Tibial artery (tissue), 4 donors: ENCODE measurements around the gene SORCS2.

Source experiments
- DNase-seq, 2 donors: peaks; one replicate each; pipeline ENCODE4 v3.0.0-alpha.2; 2019
- H3K27ac ChIP-seq, 2 donors: fragments of 200-600 bp; sonication (generic) in 1 of 2; 1 replicate in 1 of 2; 2 replicates in 1 of 2; pipeline ENCODE4 v1.5.1; 2018 to 2019; ENCODE audit warnings: mild to moderate bottlenecking in 1 of 2
- H3K27me3 ChIP-seq, 2 donors: fragments of 200-600 bp; sonication (generic) in 1 of 2; one replicate each; pipeline versions ENCODE4 v1.5.1 to v1.6.0; 2016 to 2019
- H3K36me3 ChIP-seq, 3 donors: fragments of 200-600 bp; sonication (generic) in 2 of 3; one replicate each; pipeline ENCODE4 v1.5.1; 2016 to 2019; ENCODE audit warnings: mild to moderate bottlenecking in 2 of 3
- H3K4me1 ChIP-seq, 4 donors: fragments of 200-600 bp; sonication (generic) in 2 of 4; 1 replicate in 3 of 4; 2 replicates in 1 of 4; pipeline ENCODE4 v1.5.1; 2016 to 2019
- H3K4me3 ChIP-seq, 2 donors: fragments of 200-600 bp; sonication (generic) in 1 of 2; 1 replicate in 1 of 2; 2 replicates in 1 of 2; pipeline ENCODE4 v1.5.1; 2018 to 2019; ENCODE audit warnings: mild to moderate bottlenecking in 2 of 2
- H3K9me3 ChIP-seq, 3 donors: fragments of 200-600 bp; sonication (generic) in 1 of 3; one replicate each; pipeline ENCODE4 v1.5.1; 2016 to 2019
- intact Hi-C: fragments of 100-400 bp; cut with DNase I; formaldehyde crosslinking; loops from one replicate; pipeline ENCODE4 v1.15.0; 2023; ENCODE audit warnings: low total_unique reads
- TF ChIP-seq, protein P1 (sequence below), 2 experiments: fragments of 200-600 bp in 1 of 2; fragments of 450-650 bp in 1 of 2; IDR thresholded peaks; one replicate each; pipeline ENCODE4 v1.5.1; 2017 to 2019; ENCODE audit warnings: antibody characterized with exemption in 2 of 2, mild to moderate bottlenecking in 1 of 2, moderate library complexity in 1 of 2

Gene SORCS2

DNA sequence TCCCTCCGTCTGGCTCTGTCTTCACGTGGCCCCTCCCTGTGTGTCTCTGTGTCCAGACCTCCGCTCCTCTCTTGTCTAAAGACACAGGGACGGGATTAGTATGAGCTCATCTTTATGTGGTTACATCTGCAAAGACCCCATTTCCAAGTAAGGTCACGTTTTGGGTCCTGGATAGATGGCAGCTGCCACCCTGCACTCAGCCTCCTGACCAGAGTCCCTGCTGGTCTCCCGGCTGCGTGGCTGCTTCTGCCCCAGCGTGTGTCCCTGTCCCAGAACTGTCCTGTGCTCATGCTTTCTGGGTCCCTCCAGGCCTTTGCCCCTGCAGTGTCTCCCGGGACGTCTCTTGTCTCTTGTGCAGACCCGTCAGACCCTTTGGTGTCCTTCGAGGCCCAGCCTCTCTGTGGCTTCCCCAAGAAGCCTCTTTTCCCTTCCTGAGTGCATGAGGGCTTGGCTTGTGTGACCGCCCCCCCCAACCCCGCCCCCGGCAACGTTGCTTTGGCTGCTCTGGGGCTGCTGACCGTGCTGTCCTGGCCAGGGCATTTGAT, 135.1 kb downstream of the SORCS2 start:
- peaks cover 0 to 13% (median 10%) of the 10 kb centered on the region in 4 donors for H3K4me1 ChIP-seq
- no peak overlapping the region for H3K4me3 ChIP-seq
- H3K27ac ChIP-seq = no peak overlapping the region
- TF ChIP-seq, protein P1, sequence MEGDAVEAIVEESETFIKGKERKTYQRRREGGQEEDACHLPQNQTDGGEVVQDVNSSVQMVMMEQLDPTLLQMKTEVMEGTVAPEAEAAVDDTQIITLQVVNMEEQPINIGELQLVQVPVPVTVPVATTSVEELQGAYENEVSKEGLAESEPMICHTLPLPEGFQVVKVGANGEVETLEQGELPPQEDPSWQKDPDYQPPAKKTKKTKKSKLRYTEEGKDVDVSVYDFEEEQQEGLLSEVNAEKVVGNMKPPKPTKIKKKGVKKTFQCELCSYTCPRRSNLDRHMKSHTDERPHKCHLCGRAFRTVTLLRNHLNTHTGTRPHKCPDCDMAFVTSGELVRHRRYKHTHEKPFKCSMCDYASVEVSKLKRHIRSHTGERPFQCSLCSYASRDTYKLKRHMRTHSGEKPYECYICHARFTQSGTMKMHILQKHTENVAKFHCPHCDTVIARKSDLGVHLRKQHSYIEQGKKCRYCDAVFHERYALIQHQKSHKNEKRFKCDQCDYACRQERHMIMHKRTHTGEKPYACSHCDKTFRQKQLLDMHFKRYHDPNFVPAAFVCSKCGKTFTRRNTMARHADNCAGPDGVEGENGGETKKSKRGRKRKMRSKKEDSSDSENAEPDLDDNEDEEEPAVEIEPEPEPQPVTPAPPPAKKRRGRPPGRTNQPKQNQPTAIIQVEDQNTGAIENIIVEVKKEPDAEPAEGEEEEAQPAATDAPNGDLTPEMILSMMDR (IDR thresholded peaks at IDR 0.05) = no peak
- no peaks in the 10 kb centered on the region for H3K9me3 ChIP-seq
- no peaks in the 10 kb centered on the region for H3K27me3 ChIP-seq
- intact Hi-C loops = no loop called here
- H3K36me3 ChIP-seq = no peaks in the 10 kb centered on the region
- DNase-seq = peak in 1 of 2 donors; percentile 62

DNA sequence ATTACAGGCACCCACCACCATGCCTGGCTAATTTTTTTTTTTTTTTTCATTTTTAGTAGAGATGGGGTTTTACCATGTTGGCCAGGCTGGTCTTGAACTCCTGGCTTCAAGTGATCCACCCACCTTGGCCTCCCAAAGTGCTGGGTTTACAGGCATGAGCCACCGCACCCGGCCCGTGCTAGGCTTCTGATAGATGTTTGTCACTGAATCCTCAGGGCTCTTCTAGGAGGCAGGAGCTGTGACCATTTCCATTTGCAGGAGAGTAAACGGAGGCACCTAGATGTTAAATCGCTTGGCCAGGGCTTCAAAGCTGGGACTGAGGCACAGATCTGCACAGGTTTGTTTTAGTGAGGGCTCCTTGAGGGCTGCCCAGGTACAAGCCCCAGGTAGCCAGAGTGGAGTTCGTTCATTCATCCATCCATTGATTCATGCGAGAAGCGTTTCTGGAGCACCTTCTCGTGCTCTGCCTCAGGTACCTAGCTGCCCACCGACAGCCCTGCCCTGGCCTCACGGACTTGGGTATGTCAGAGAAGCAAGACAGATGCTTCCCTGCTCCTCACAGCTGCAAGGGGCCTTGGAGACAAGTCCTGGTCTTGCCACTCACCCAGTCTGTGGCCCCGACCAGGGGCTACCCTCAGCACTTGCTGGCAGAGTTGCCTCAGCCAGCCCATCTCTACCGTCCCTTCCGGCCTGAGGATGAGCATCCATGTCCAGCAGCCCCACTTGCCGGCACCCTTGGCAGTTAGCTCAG, 136.0 kb downstream of the SORCS2 start:
- peak in 1 of 2 donors; percentile 39 for DNase-seq
- H3K4me3 ChIP-seq = no peak overlapping the region
- H3K4me1 ChIP-seq = peaks cover 0 to 13% (median 10%) of the 10 kb centered on the region in 4 donors
- TF ChIP-seq, protein P1 (IDR thresholded peaks at IDR 0.05) = no peak
- intact Hi-C loops = no loop called here
- H3K36me3 ChIP-seq = no peaks in the 10 kb centered on the region
- H3K27me3 ChIP-seq = no peaks in the 10 kb centered on the region
- no peak overlapping the region for H3K27ac ChIP-seq
- H3K9me3 ChIP-seq = no peaks in the 10 kb centered on the region

DNA sequence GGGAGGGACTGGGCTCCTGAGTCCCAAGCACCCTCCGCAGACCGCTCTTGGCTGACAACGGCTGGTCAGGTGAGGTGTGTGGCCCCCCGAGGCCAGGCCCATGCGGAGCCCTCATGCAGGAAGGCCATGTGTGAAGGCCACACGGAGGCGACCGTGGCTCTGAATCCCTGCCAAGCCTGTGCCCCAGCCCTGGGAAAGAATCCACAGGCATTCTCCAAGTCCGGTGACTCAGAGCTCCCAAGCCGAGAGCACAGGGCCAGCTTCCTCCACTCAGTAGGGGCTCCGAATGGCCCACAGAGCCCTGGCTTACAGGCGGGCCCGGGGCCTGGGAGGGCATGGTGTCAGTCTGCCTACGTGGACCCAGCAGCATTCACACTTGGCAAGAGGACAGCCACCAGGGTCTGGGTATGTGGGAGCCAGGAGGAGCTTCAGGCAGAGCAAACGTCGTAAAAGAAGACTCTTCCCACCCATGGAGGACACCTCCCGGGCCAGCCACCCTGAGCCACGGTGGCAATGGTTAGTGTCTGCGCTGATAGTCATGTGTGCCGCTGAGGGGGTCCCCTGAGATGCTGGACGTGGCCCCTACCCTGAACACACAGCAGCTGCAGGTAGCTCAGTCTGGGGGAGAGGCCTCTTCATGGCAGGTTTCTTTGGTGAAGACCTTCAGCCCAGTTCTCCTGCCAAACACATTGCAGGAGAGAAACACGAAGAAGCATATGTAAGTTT, 136.7 kb downstream of the SORCS2 start:
- Histone ChIP-seq H3K9me3 (no peaks in the 10 kb centered on the region), H3K27ac (peak overlapping the region in 1 of 2 donors; percentile 30), H3K4me3 (no peak overlapping the region), H3K4me1 (peaks cover 0 to 13% (median 10%) of the 10 kb centered on the region in 4 donors), H3K36me3 (no peaks in the 10 kb centered on the region), H3K27me3 (no peaks in the 10 kb centered on the region)
- DNase-seq = peak; percentile 47 to 88
- TF ChIP-seq, protein P1 (IDR thresholded peaks at IDR 0.05) = no peak
- intact Hi-C loops = no loop called here

DNA sequence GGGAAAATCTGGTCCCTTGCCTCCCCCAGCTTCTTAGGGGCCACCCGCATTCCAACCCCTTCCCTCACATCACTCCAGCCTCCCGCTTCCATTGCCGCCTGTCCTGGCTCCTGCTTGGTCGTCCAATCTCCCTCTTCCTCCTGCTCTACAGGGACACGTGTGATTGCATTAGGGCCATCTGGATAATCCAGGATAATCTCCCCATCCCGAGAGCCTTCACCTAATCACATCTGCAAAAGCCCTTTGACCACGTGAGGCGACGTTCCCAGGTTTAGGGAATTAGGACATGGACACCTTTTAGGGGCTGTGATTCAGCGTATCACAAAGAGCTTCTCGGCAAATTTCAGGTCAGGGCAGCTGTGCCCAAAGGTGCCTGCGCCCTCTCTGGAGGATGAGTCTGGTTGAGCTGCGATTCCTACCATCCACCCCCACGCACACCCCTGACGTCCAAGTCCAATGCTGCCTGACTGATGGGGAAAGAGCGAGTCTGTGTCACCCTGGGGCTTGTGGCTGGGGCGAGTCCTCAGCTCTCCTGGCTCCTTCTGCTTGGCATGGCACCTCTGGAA, 137.8 kb downstream of the SORCS2 start:
- Histone ChIP-seq H3K9me3 (no peaks in the 10 kb centered on the region), H3K4me3 (no peak overlapping the region), H3K27ac (no peak overlapping the region), H3K4me1 (peaks cover 0 to 18% (median 10%) of the 10 kb centered on the region in 4 donors), H3K27me3 (no peaks in the 10 kb centered on the region), H3K36me3 (no peaks in the 10 kb centered on the region)
- intact Hi-C loops = loop anchor here (10.0 kb wide), 1 partner anchor 395 kb away; no protein-coding TSS in a partner anchor
- TF ChIP-seq, protein P1 (IDR thresholded peaks at IDR 0.05) = no peak
- DNase-seq = peak in 1 of 2 donors; percentile 49

DNA sequence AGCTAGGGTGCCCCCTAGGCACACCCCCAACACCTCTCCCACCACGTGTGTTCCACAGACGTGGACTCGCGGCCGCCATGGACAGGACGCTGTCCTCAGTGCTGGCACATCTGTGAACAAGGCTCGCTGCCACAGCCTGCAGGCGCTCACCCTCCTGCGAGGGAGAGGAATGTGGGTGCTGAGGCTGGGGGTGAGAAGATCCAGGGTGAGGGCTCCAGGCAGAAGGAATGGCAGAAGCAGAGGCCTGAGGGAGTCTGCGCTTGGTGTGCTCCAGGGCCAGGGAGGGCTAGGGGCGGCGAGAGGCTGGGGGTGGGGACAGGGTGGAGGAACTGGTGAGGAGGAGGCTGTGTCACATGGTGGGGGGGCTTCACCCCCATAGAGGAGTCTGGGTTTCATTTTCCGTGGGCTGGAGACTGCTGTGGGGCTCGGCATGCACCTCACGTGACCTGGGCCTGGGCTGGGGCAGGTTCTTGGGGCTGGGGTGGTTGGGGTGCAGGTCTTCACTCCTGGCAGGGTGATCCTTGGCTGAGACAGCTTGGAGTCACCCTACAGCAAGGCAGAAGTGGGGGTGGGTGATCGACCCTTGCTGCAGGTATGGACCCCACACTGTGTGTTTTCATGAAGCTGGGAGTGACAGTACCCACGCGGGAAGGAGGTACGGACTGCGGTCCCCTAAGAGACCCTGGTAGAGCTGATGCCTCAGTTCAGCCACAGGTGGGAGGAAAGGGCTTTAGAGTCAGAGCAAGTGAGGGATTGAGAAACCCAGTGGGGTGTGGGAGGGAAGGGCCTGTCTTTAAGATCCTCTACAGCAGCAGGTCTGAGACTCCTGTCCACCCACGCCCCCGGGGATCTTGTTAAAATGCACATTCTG, 138.7 kb downstream of the SORCS2 start:
- intact Hi-C loops = loop anchor here (10.0 kb wide), 1 partner anchor 394 kb away; no protein-coding TSS in a partner anchor
- H3K36me3 ChIP-seq = no peaks in the 10 kb centered on the region
- no peak overlapping the region for H3K4me3 ChIP-seq
- DNase-seq = peak in 1 of 2 donors; percentile 60
- no peaks in the 10 kb centered on the region for H3K27me3 ChIP-seq
- TF ChIP-seq, protein P1 (IDR thresholded peaks at IDR 0.05) = no peak
- H3K4me1 ChIP-seq = peaks cover 0 to 27% (median 16%) of the 10 kb centered on the region in 4 donors
- no peaks in the 10 kb centered on the region for H3K9me3 ChIP-seq
- H3K27ac ChIP-seq = no peak overlapping the region
